Measurements from ENCODE around the gene USP35. TPM values are rescaled to one million over a fixed set of nuclear protein-coding genes. Genes with fewer than 3 reads are reported as not detected.

USP35 gene
- total RNA-seq, 1 experiment from 2014 or later: 6.0 TPM

DNA sequence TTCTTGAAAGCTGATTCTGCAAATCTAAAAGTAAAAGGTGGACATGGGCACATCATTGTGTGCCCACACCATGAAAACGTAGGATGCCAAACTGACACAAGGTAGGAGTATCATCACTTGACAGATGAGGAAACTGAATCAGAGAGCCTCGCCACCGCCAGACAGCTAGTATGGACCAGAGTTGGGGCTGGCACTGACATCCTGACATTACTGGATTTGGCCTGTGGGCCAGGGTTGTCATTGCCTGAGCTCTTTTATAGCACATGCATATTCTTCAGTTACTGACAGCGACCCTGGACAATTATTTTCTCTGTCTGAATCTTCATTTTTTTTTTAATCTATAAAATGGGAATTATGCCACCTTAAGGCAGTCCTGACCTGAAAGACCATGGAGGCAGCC is 16.5 kb downstream of the USP35 start (continued):
- no peak for TF ChIP-seq JUND (IDR thresholded peaks at IDR 0.05)
- TF ChIP-seq, protein P1, sequence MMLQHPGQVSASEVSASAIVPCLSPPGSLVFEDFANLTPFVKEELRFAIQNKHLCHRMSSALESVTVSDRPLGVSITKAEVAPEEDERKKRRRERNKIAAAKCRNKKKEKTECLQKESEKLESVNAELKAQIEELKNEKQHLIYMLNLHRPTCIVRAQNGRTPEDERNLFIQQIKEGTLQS (IDR thresholded peaks at IDR 0.05): no peak
- TF ChIP-seq EZH2phosphoT487 (IDR thresholded peaks at IDR 0.05; ENCODE audit: borderline replicate concordance): no peak
- no peak for TF ChIP-seq TCF7L2 (IDR thresholded peaks at IDR 0.05; ENCODE audit: borderline replicate concordance, extremely low read depth, insufficient read depth, insufficient read length)
- no peak for TF ChIP-seq SP1 (IDR thresholded peaks at IDR 0.05; ENCODE audit: low read depth)
- TF ChIP-seq EGR1 (IDR thresholded peaks at IDR 0.05; ENCODE audit: low read depth): no peak
- no peak for TF ChIP-seq CEBPB (IDR thresholded peaks at IDR 0.05; ENCODE audit: low read depth)
- TF ChIP-seq FOSL1 (IDR thresholded peaks at IDR 0.05; ENCODE audit: low read depth): no peak

DNA sequence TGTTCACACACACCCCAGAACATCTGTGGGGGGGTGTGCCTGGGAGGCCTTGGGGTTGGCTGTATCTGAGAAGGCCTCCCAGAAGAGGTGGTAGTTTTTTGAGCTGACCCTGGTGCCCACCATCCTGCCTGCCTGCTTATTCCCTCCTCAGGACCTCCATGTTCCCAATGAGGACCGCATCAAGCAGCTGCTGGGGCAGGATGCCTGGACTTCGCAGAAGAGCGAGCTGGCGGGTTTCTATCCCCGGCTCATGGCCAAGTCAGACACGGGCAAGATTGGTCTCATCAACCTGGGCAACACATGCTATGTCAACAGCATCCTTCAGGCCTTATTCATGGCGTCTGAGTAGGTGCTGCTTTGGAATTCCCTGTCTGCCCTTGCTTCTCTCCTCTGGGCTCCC is 17.0 kb downstream of the USP35 start:
- no peaks in the 10 kb centered on the region for H3K27me3 ChIP-seq (ENCODE audit: insufficient read depth, low read length)
- BruUV-seq (replicated peaks): no TSS peak
- no peaks in the 10 kb centered on the region for H4K20me1 ChIP-seq (ENCODE audit: insufficient read depth)

More for the DNA sequence above, 17.0 kb downstream of the USP35 start:
- TF ChIP-seq POLR2A (IDR thresholded peaks at IDR 0.05; ENCODE audit: borderline replicate concordance, extremely low read depth, insufficient read depth, insufficient read length) (no peak), EGR1 (IDR thresholded peaks at IDR 0.05; ENCODE audit: low read depth) (no peak), TCF7L2 (IDR thresholded peaks at IDR 0.05; ENCODE audit: borderline replicate concordance, extremely low read depth, insufficient read depth, insufficient read length) (no peak), ELF1 (IDR thresholded peaks at IDR 0.05; ENCODE audit: borderline replicate concordance, low read depth) (no peak), RAD21 (IDR thresholded peaks at IDR 0.05; ENCODE audit: low read depth) (no peak), SP1 (IDR thresholded peaks at IDR 0.05; ENCODE audit: low read depth) (no peak), EZH2 (IDR thresholded peaks at IDR 0.05) (no peak), SIN3A (IDR thresholded peaks at IDR 0.05; ENCODE audit: low read depth) (no peak), JUND (IDR thresholded peaks at IDR 0.05) (no peak)
- TF ChIP-seq, protein P2, sequence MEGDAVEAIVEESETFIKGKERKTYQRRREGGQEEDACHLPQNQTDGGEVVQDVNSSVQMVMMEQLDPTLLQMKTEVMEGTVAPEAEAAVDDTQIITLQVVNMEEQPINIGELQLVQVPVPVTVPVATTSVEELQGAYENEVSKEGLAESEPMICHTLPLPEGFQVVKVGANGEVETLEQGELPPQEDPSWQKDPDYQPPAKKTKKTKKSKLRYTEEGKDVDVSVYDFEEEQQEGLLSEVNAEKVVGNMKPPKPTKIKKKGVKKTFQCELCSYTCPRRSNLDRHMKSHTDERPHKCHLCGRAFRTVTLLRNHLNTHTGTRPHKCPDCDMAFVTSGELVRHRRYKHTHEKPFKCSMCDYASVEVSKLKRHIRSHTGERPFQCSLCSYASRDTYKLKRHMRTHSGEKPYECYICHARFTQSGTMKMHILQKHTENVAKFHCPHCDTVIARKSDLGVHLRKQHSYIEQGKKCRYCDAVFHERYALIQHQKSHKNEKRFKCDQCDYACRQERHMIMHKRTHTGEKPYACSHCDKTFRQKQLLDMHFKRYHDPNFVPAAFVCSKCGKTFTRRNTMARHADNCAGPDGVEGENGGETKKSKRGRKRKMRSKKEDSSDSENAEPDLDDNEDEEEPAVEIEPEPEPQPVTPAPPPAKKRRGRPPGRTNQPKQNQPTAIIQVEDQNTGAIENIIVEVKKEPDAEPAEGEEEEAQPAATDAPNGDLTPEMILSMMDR (IDR thresholded peaks at IDR 0.05 in 2 of 3, conservative IDR thresholded peaks at IDR 0.05 in 1 of 3; ENCODE audit: borderline replicate concordance in 1 of 3, insufficient read depth in 1 of 3, low read depth in 2 of 3, low read length in 2 of 3): no peak
- TF ChIP-seq, protein P3, sequence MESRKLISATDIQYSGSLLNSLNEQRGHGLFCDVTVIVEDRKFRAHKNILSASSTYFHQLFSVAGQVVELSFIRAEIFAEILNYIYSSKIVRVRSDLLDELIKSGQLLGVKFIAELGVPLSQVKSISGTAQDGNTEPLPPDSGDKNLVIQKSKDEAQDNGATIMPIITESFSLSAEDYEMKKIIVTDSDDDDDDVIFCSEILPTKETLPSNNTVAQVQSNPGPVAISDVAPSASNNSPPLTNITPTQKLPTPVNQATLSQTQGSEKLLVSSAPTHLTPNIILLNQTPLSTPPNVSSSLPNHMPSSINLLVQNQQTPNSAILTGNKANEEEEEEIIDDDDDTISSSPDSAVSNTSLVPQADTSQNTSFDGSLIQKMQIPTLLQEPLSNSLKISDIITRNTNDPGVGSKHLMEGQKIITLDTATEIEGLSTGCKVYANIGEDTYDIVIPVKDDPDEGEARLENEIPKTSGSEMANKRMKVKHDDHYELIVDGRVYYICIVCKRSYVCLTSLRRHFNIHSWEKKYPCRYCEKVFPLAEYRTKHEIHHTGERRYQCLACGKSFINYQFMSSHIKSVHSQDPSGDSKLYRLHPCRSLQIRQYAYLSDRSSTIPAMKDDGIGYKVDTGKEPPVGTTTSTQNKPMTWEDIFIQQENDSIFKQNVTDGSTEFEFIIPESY (IDR thresholded peaks at IDR 0.05; ENCODE audit: extremely low read depth, insufficient replicate concordance, low read length): no peak
- TF ChIP-seq, protein P1 (IDR thresholded peaks at IDR 0.05): no peak
- ChIA-PET POLR2A (no interaction called here), CTCF (no interaction called here), RAD21 (ENCODE audit: low non-redundant PET in 1 of 2, low total read pairs in 2 of 2, uncharacterized antibody in 2 of 2, unreplicated experiment in 2 of 2) (no interaction called here)
- DNase-seq (ENCODE audit: low read depth, low spot score) (no peak), ATAC-seq (no peak)
- H3K9me2 ChIP-seq (ENCODE audit: insufficient read depth): no peaks in the 10 kb centered on the region
- H3K79me2 ChIP-seq (ENCODE audit: insufficient read depth, low read length): no peaks in the 10 kb centered on the region
- H3K9ac ChIP-seq (ENCODE audit: low read length): no peak overlapping the region
- no peaks in the 10 kb centered on the region for H3K9me3 ChIP-seq (ENCODE audit: control insufficient read depth in 1 of 2, insufficient read depth in 1 of 2, low read depth in 1 of 2, low read length in 2 of 2)
- peaks cover 0 to 5% of the 10 kb centered on the region in 2 experiments; a peak in 1 of 4 replicates for H3K36me3 ChIP-seq (ENCODE audit: control insufficient read depth in 1 of 2, insufficient read depth in 2 of 2, low read length in 2 of 2)
- no peaks in the 10 kb centered on the region for H3K4me1 ChIP-seq (ENCODE audit: control insufficient read depth in 1 of 2, insufficient read depth in 2 of 2, low read length in 2 of 2)
- intact Hi-C loops (cut with micrococcal nuclease): no loop called here
- H3K4me2 ChIP-seq (ENCODE audit: low read length): no peak overlapping the region
- no peak overlapping the region for H3K27ac ChIP-seq (ENCODE audit: low read depth, low read length)
- no peak overlapping the region for H2AFZ ChIP-seq (ENCODE audit: low read depth, low read length, poor library complexity, severe bottlenecking)
- H3K4me3 ChIP-seq (replicated peaks in 1 of 2; ENCODE audit: low read depth in 1 of 2, low read length in 2 of 2): no peak overlapping the region
